Gastrocnemius medialis (tissue), 4 donors: ENCODE results near the gene CASTOR1. TPM values are rescaled to one million over a fixed set of nuclear protein-coding genes. Genes with fewer than 3 reads are reported as not detected.

Source experiments
- ATAC-seq, 2 donors: fragments of 150-250 bp; one replicate each; pipeline ENCODE4 v1.9.1; 2016
- DNase-seq, 2 donors: peaks; one replicate each; pipeline ENCODE4 v3.0.0-alpha.2; 2019
- H3K27ac ChIP-seq, 4 donors: fragments of 200-600 bp; sonication (generic); 1 replicate in 1 of 4; 2 replicates in 3 of 4; pipeline ENCODE4 v1.5.1; 2016 to 2018; ENCODE audit warnings: mild to moderate bottlenecking in 2 of 4, moderate library complexity in 1 of 4
- H3K27me3 ChIP-seq, 3 donors: fragments of 200-600 bp; sonication (generic) in 2 of 3; 1 replicate in 1 of 3; 2 replicates in 2 of 3; pipeline versions ENCODE4 v1.5.1 to v1.6.0; 2016 to 2019; ENCODE audit warnings: mild to moderate bottlenecking in 1 of 3, moderate library complexity in 1 of 3
- H3K36me3 ChIP-seq, 2 donors: fragments of 200-600 bp; sonication (generic) in 1 of 2; one replicate each; pipeline ENCODE4 v1.5.1; 2017 to 2018
- H3K4me1 ChIP-seq, 2 donors: fragments of 200-600 bp; sonication (generic) in 1 of 2; one replicate each; pipeline ENCODE4 v1.5.1; 2016 to 2017; ENCODE audit warnings: mild to moderate bottlenecking in 2 of 2
- H3K4me3 ChIP-seq, 4 donors: fragments of 200-600 bp; sonication (generic) in 3 of 4; 1 replicate in 1 of 4; 2 replicates in 3 of 4; pipeline ENCODE4 v1.5.1; 2016 to 2019; ENCODE audit warnings: mild to moderate bottlenecking in 2 of 4
- H3K9me3 ChIP-seq, 3 donors: fragments of 200-600 bp; sonication (generic) in 2 of 3; 1 replicate in 1 of 3; 2 replicates in 2 of 3; pipeline ENCODE4 v1.5.1; 2016 to 2019
- POLR2A ChIP-seq, 2 donors: fragments of 450-650 bp; IDR thresholded peaks; one replicate each; pipeline ENCODE4 v1.6.1; 2017; ENCODE audit warnings: antibody characterized with exemption in 2 of 2, mild to moderate bottlenecking in 2 of 2, moderate library complexity in 2 of 2
- in situ Hi-C, 4 donors: fragments of 200-750 bp; cut with MboI; loops; one replicate each; pipeline versions ENCODE4 v1.15.0 to v1.8.0; 2017; ENCODE audit warnings: low sequenced_read_pairs in 4 of 4
- intact Hi-C: fragments of 100-400 bp; cut with DNase I; formaldehyde crosslinking; loops from one replicate; pipeline ENCODE4 v1.15.1; 2023; ENCODE audit warnings: low total_unique reads
- total RNA-seq, 4 donors: library from RNA; depleted of rRNA; stranded (reverse); fragments of >200 nt; gene quantifications; one replicate each; pipeline versions ENCODE4 v1.1.0 to v1.2.3, GENCODE V29; 2016
- TF ChIP-seq, protein P1 (sequence below), 5 experiments: fragments of 450-650 bp in 3 of 5; fragments of 200-600 bp in 2 of 5; sonication (generic) in 2 of 5; IDR thresholded peaks in 4 of 5; conservative IDR thresholded peaks in 1 of 5; 1 replicate in 4 of 5; 2 replicates in 1 of 5; pipeline ENCODE4 v1.5.1; 2016 to 2019; ENCODE audit warnings: antibody characterized with exemption in 5 of 5, mild to moderate bottlenecking in 3 of 5, moderate library complexity in 3 of 5

Gene CASTOR1
- total RNA-seq, 4 donors from 2014 or later: 3.5 to 6.5 (median 5.6) TPM

DNA sequence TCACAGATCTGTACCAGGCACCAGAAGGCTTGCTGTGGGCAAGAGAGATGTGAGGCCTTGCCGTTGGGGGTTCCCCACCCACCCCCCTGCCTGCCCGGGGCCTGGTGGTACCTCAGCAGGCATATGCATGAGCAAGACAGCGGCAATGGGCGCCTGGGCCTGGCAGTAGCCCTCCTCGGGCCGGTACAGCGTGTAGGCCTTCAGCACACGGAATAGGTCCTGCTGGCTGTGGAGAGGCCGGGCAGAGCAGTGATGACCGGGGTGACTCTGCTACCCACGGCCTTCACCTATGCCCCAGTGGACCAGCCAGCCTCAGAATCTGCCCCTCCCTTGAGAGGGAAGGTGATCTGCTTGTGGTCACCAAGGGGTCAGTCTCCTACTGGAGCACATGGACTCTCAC lies 5.5 kb upstream of the CASTOR1 start:
- no peak for ATAC-seq
- TF ChIP-seq POLR2A (IDR thresholded peaks at IDR 0.05): no peak
- TF ChIP-seq, protein P1, sequence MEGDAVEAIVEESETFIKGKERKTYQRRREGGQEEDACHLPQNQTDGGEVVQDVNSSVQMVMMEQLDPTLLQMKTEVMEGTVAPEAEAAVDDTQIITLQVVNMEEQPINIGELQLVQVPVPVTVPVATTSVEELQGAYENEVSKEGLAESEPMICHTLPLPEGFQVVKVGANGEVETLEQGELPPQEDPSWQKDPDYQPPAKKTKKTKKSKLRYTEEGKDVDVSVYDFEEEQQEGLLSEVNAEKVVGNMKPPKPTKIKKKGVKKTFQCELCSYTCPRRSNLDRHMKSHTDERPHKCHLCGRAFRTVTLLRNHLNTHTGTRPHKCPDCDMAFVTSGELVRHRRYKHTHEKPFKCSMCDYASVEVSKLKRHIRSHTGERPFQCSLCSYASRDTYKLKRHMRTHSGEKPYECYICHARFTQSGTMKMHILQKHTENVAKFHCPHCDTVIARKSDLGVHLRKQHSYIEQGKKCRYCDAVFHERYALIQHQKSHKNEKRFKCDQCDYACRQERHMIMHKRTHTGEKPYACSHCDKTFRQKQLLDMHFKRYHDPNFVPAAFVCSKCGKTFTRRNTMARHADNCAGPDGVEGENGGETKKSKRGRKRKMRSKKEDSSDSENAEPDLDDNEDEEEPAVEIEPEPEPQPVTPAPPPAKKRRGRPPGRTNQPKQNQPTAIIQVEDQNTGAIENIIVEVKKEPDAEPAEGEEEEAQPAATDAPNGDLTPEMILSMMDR (IDR thresholded peaks at IDR 0.05 in 4 of 5, conservative IDR thresholded peaks at IDR 0.05 in 1 of 5): no peak
- DNase-seq: no peak
- in situ Hi-C loops: loop anchor here in 1 of 4 donors (10.0 kb wide), 1 partner anchor 70 kb away; no protein-coding TSS in a partner anchor
- H3K4me1 ChIP-seq: peaks cover 11 to 22% of the 10 kb centered on the region in 2 donors
- no peak overlapping the region for H3K27ac ChIP-seq
- no peak overlapping the region for H3K4me3 ChIP-seq
- H3K36me3 ChIP-seq: peaks cover 0 to 19% of the 10 kb centered on the region in 2 donors
- H3K27me3 ChIP-seq: no peaks in the 10 kb centered on the region
- intact Hi-C loops: no loop called here
- no peaks in the 10 kb centered on the region for H3K9me3 ChIP-seq

DNA sequence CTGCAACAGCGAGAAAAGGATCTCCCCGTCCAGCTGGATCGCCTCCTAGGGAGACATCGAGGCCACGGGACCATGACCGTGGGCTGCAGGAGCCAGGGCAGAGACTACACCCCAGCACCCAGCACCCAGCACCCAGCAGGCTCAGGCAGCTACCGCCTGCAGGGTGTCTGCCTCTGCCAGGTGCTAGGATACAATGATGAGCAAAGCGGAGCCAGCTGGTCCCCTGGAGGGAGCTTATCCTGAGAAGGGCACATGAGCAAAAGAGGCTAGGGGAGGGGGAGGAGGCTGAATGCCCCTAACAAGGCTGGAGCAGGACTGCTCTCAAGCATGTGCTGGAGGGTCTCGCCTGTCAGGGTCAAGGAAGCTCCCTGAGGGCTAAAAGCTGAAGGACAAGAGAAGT lies 4.8 kb upstream of the CASTOR1 start:
- Histone ChIP-seq H3K4me3 (no peak overlapping the region), H3K9me3 (no peaks in the 10 kb centered on the region), H3K27me3 (no peaks in the 10 kb centered on the region), H3K36me3 (peaks cover 0 to 19% of the 10 kb centered on the region in 2 donors), H3K27ac (no peak overlapping the region), H3K4me1 (peaks cover 12 to 22% of the 10 kb centered on the region in 2 donors)
- DNase-seq: no peak
- TF ChIP-seq, protein P1 (IDR thresholded peaks at IDR 0.05 in 4 of 5, conservative IDR thresholded peaks at IDR 0.05 in 1 of 5): no peak
- no peak for TF ChIP-seq POLR2A (IDR thresholded peaks at IDR 0.05)
- in situ Hi-C loops (loop anchor here in 1 of 4 donors (10.0 kb wide), 1 partner anchor 71 kb away; no protein-coding TSS in a partner anchor), intact Hi-C loops (no loop called here)
- no peak for ATAC-seq

DNA sequence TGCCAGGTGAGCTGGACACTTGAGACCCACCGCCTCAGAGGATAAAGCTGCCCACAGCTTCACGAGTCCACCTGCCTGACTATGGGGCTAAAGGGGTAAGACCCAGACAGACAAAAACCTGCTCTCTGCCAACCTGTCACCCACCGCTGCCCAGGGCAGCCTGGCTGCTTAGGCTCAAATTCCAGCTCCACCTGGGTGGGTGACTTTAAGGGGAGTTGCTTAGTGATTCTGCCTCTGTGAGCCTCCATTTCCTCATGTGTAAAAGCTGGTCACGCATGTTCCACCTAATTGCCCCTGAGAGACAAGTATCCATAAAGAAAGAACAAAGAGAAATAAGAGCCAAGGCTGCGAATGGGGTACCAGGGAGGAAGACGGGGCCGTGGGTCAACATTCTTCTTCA lies 3.7 kb upstream of the CASTOR1 start:
- in situ Hi-C loops: loop anchor here in 1 of 4 donors (10.0 kb wide), 1 partner anchor 72 kb away; no protein-coding TSS in a partner anchor
- peaks cover 0 to 19% of the 10 kb centered on the region in 2 donors for H3K36me3 ChIP-seq
- ATAC-seq: no peak
- no peak overlapping the region for H3K4me3 ChIP-seq
- no peaks in the 10 kb centered on the region for H3K27me3 ChIP-seq
- TF ChIP-seq, protein P1 (IDR thresholded peaks at IDR 0.05 in 4 of 5, conservative IDR thresholded peaks at IDR 0.05 in 1 of 5): no peak
- TF ChIP-seq POLR2A (IDR thresholded peaks at IDR 0.05): no peak
- H3K4me1 ChIP-seq: peaks cover 22% of the 10 kb centered on the region in 2 donors
- DNase-seq: no peak
- no peaks in the 10 kb centered on the region for H3K9me3 ChIP-seq
- intact Hi-C loops: no loop called here
- H3K27ac ChIP-seq: peak overlapping the region in 3 of 4 donors; percentile 84 to 89 (median 85)

DNA sequence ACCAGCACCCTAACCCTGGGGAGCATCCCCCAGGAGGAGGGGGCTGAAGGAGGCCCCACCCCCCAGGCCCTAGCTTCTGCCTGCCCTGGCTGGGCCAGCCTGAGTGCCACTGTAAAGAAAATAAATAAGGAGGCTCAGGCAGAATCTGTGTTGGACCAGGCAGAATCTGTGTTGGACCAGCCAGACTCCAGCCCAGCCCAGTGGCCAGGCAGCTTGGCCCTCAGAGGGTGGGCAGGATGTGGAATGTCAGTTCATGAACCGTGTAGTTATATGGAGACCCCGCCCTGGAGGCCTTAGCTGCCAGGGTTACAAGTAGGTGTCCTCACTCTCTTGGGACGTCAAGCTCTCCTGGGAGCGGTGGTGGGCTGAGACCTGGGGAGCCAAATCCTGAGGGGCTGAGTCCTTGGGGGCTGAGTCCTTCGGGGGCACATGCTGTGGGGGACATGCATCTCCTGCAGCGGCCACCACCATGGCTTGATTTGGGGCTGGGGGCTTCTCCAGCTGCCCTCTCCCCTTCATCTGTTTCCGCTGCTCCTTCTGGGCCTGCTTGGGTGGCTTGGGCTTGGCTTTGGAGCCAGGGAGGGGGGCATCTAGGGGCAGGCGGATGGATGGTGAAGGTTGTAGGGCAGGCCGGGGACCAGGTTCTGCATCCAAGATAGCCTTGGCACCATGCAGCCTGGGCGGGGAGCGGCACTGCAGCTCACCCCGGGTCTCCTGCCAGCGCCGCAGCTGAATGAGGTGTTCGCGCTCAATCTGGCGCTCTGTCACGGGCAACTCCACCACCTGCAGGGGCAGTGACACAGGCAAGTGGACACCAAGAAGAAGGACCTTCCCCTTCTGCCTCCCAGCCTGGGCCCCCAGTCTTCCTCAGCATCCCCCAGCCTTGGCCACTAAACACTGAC lies 3.0 kb upstream of the CASTOR1 start:
- DNase-seq: no peak
- intact Hi-C loops: no loop called here
- TF ChIP-seq, protein P1 (IDR thresholded peaks at IDR 0.05 in 4 of 5, conservative IDR thresholded peaks at IDR 0.05 in 1 of 5): no peak
- no peak for TF ChIP-seq POLR2A (IDR thresholded peaks at IDR 0.05)
- peak overlapping the region; percentile 84 to 90 (median 87) for H3K27ac ChIP-seq
- H3K36me3 ChIP-seq: peaks cover 0 to 16% of the 10 kb centered on the region in 2 donors
- H3K4me1 ChIP-seq: peaks cover 22 to 26% of the 10 kb centered on the region in 2 donors
- no peak overlapping the region for H3K4me3 ChIP-seq
- H3K27me3 ChIP-seq: no peaks in the 10 kb centered on the region
- H3K9me3 ChIP-seq: no peaks in the 10 kb centered on the region
- ATAC-seq: no peak
- in situ Hi-C loops: loop anchor here in 1 of 4 donors (10.0 kb wide), 1 partner anchor 72 kb away; no protein-coding TSS in a partner anchor
